OCI-LY7 (cell line): ENCODE data around the gene GLRA1. TPM values are rescaled to one million over a fixed set of nuclear protein-coding genes. Genes with fewer than 3 reads are reported as not detected.
"Not testable (repeated sequence)": the region's sequence is repeated elsewhere in the genome, so short reads cannot be mapped to it uniquely, and the experiment has no call there.

ENCODE experiments used
- BruUV-seq: library from RNA; stranded (reverse); fragments of 400-500 nt; replicated peaks from 2 replicates; lab custom pipeline; 2021; lab: Mats Ljungman, UMichigan
- CTCF ChIA-PET: fragments of 300-600 bp; sonication (Branson Sonifier 250); formaldehyde crosslinking; loops from one replicate; lab custom pipeline; 2022; ENCODE audit warnings: antibody characterized with exemption; ENCODE audit not compliant: unreplicated experiment; lab: Charles Lee
- POLR2A ChIA-PET: fragments of 300-600 bp; sonication (Branson Sonifier 250); formaldehyde crosslinking; loops from one replicate; lab custom pipeline; 2022; ENCODE audit warnings: antibody characterized with exemption; lab: Charles Lee
- DNase-seq: peaks from one replicate; pipeline ENCODE4 v3.0.0-alpha.2; 2015; ENCODE audit warnings: low spot score
- H2AFZ ChIP-seq: fragments of 200-600 bp; sonication (generic), shearing (Covaris generic); 2 replicates; pipeline ENCODE4 v1.6.1; 2014; ENCODE audit warnings: mild to moderate bottlenecking, antibody characterized with exemption, low read length, moderate library complexity
- H3K27ac ChIP-seq: fragments of 200-600 bp; sonication (generic); 2 replicates; pipeline ENCODE4 v1.5.1; 2014; ENCODE audit warnings: mixed run types, low read depth, mild to moderate bottlenecking, moderate library complexity, low read length, inconsistent platforms; ENCODE audit not compliant: poor library complexity, severe bottlenecking
- H3K36me3 ChIP-seq: fragments of 200-600 bp; sonication (generic); 2 replicates; pipeline ENCODE4 v1.6.1; 2014; ENCODE audit warnings: mild to moderate bottlenecking, antibody characterized with exemption, low read length, moderate library complexity, mixed read lengths; ENCODE audit not compliant: insufficient read depth
- H3K4me1 ChIP-seq: fragments of 200-600 bp; sonication (generic); 2 replicates; pipeline ENCODE4 v1.5.1; 2014; ENCODE audit warnings: mild to moderate bottlenecking, low read length; ENCODE audit not compliant: insufficient read depth, poor library complexity, severe bottlenecking
- H3K4me2 ChIP-seq: fragments of 200-600 bp; sonication (generic); 2 replicates; pipeline ENCODE4 v1.6.1; 2014; ENCODE audit warnings: mild to moderate bottlenecking, low read length
- H3K4me3 ChIP-seq: fragments of 200-600 bp; sonication (generic); 2 replicates; pipeline ENCODE4 v1.5.1; 2014; ENCODE audit warnings: mild to moderate bottlenecking, low read depth, low read length; ENCODE audit not compliant: poor library complexity, severe bottlenecking
- H3K79me2 ChIP-seq: fragments of 200-600 bp; sonication (generic); 2 replicates; pipeline ENCODE4 v1.6.1; 2016; ENCODE audit warnings: low read depth, mild to moderate bottlenecking, low read length, moderate library complexity, mixed read lengths; ENCODE audit not compliant: insufficient read depth
- H3K9me2 ChIP-seq: fragments of 200-600 bp; sonication (generic); 2 replicates; pipeline ENCODE4 v1.6.1; 2016; ENCODE audit warnings: mild to moderate bottlenecking, low read length, mixed read lengths; ENCODE audit not compliant: insufficient read depth
- H3K9me3 ChIP-seq: fragments of 200-600 bp; sonication (generic); 2 replicates; pipeline ENCODE4 v1.6.1; 2014; ENCODE audit warnings: mild to moderate bottlenecking, mixed run types, low read length, mixed read lengths
- H4K20me1 ChIP-seq: fragments of 200-600 bp; sonication (generic); 2 replicates; pipeline ENCODE4 v1.6.1; 2014; ENCODE audit warnings: mild to moderate bottlenecking, antibody characterized with exemption, low read length, moderate library complexity, mixed read lengths; ENCODE audit not compliant: insufficient read depth
- CTCF ChIP-seq: fragments of 200-600 bp; sonication (generic); conservative IDR thresholded peaks from 2 replicates; pipeline ENCODE4 v1.5.1; 2014; ENCODE audit warnings: mild to moderate bottlenecking, antibody characterized with exemption, low read length, moderate library complexity, mixed read lengths
- EZH2phosphoT487 ChIP-seq: fragments of 200-600 bp; sonication (generic); IDR thresholded peaks from 2 replicates; pipeline ENCODE4 v1.6.1; 2018; ENCODE audit warnings: low read depth, borderline replicate concordance, mild to moderate bottlenecking, mixed run types, antibody characterized with exemption, low read length, moderate library complexity, mixed read lengths
- intact Hi-C: fragments of 100-400 bp; cut with micrococcal nuclease; formaldehyde crosslinking; loops from one replicate; pipeline ENCODE4 v1.10.0; 2022; ENCODE audit not compliant: unreplicated experiment
- total RNA-seq, 2 experiments: library from RNA; depleted of rRNA in 1 of 2; stranded (reverse); fragments of >200 nt in 1 of 2; shearing (Covaris generic) in 1 of 2; gene quantifications; 2 replicates each; pipeline ENCODE4 v1.2.3, GENCODE V29; 2014 to 2022

Gene GLRA1
- total RNA-seq, 2 experiments from 2014 or later: not detected

GRCh38 chr5:151864061-151864748 is 60.4 kb downstream of the GLRA1 start:
- Histone ChIP-seq H3K9me2 (no peaks in the 10 kb centered on the region), H3K36me3 (no peaks in the 10 kb centered on the region), H3K27ac (no peak overlapping the region), H2AFZ (no peak overlapping the region), H3K4me3 (no peak overlapping the region), H3K4me2 (no peak overlapping the region), H4K20me1 (no peaks in the 10 kb centered on the region), H3K9me3 (no peaks in the 10 kb centered on the region), H3K79me2 (no peaks in the 10 kb centered on the region), H3K4me1 (no peaks in the 10 kb centered on the region)
- ChIA-PET POLR2A (interaction anchor here (0.6 kb wide), 1 partner anchor 55 kb away, joined by 3 read pairs; no protein-coding TSS in a partner anchor), CTCF (no interaction called here)
- BruUV-seq: no TSS peak
- intact Hi-C loops: no loop called here
- no peak for TF ChIP-seq CTCF
- DNase-seq: no peak

GRCh38 chr5:151863566-151863965 is 61.1 kb downstream of the GLRA1 start:
- Histone ChIP-seq H3K36me3 (no peaks in the 10 kb centered on the region), H3K4me2 (no peak overlapping the region), H3K27ac (no peak overlapping the region), H3K9me2 (no peaks in the 10 kb centered on the region), H3K9me3 (no peaks in the 10 kb centered on the region), H3K79me2 (no peaks in the 10 kb centered on the region), H3K4me3 (no peak overlapping the region), H2AFZ (no peak overlapping the region), H3K4me1 (no peaks in the 10 kb centered on the region), H4K20me1 (no peaks in the 10 kb centered on the region)
- BruUV-seq: no TSS peak
- ChIA-PET CTCF (no interaction called here), POLR2A (no interaction called here)
- DNase-seq: no peak
- intact Hi-C loops: no loop called here
- no peak for TF ChIP-seq CTCF

DNA sequence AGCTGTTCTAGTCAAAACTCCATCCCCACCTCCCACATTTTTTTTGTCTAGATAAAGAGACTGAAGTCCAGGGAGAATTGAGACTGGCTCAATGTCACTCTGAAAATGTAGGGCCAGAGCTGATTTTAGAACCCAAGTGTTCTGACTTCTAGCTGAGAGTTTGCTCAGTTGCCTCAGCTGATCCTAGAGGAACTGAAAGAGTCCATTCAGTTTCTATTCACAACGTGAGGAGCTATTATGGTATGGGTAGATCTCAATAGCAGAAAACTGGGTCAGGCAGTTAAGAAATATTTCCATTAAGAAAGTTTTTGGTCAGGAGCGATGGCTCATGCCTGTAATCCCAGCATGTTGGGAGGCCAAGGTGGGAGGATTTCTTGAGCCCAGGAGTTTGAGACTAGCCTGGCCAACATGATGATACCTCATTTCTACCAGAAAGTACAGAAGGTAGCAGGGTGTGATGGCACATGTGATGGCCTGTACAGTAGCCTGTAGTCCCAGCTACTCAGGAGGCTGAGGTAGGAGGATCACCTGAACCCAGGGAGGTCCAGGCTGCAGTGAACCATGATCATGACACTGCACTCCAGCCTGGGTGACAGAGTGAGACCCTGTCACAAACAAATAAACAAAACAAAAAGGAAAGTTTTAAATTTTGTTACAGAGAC is 61.7 kb downstream of the GLRA1 start:
- TF ChIP-seq EZH2phosphoT487 (no peak), CTCF (no peak)
- H3K4me3 ChIP-seq: no peak overlapping the region
- ChIA-PET CTCF (no interaction called here), POLR2A (no interaction called here)
- no peaks in the 10 kb centered on the region for H3K36me3 ChIP-seq
- no peak overlapping the region for H3K4me2 ChIP-seq
- H4K20me1 ChIP-seq: no peaks in the 10 kb centered on the region
- no peaks in the 10 kb centered on the region for H3K4me1 ChIP-seq
- H3K79me2 ChIP-seq: no peaks in the 10 kb centered on the region
- no peak overlapping the region for H2AFZ ChIP-seq
- no peaks in the 10 kb centered on the region for H3K9me2 ChIP-seq
- intact Hi-C loops: no loop called here
- BruUV-seq: no TSS peak
- H3K9me3 ChIP-seq: no peaks in the 10 kb centered on the region
- DNase-seq: no peak
- no peak overlapping the region for H3K27ac ChIP-seq

DNA sequence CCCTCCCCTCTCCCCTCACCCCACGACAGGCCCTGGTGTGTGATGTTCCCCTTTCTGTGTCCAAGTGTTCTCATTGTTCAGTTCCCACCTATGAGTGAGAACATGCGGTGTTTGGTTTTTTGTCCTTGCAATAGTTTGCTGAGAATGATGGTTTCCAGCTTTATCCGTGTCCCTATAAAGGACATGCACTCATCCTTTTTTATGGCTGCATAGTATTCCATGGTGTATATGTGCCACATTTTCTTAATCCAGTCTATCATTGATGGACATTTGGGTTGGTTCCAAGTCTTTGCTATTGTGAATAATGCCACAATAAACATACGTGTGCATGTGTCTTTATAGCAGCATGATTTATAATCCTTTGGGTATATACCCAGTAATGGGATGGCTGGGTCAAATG is 63.8 kb downstream of the GLRA1 start:
- H3K9me2 ChIP-seq, H3K36me3 ChIP-seq, H4K20me1 ChIP-seq, H3K27ac ChIP-seq, H3K9me3 ChIP-seq, H3K4me3 ChIP-seq, H2AFZ ChIP-seq, H3K4me2 ChIP-seq, H3K79me2 ChIP-seq, H3K4me1 ChIP-seq, BruUV-seq, CTCF ChIA-PET, POLR2A ChIA-PET, DNase-seq, intact Hi-C loops: not testable (repeated sequence)
